K562 (cell line): ENCODE data around the gene METAP2. TPM values are rescaled to one million over a fixed set of nuclear protein-coding genes. Genes with fewer than 3 reads are reported as not detected.

Experiments used
- ATAC-seq: fragments of 200-7000 bp; cut with Tn5 transposase; 3 replicates; pipeline ENCODE4 v1.9.1; 2020; ENCODE audit warnings: moderate library complexity
- BruUV-seq: library from RNA; stranded (reverse); fragments of 400-500 nt; replicated peaks from 2 replicates; lab custom pipeline; 2021; lab: Mats Ljungman, UMichigan
- CTCF ChIA-PET: fragments of 300-600 bp; formaldehyde crosslinking; extraction: SDS; loops from one replicate; lab custom pipeline; 2021; ENCODE audit warnings: low intra/inter-chr PET ratio; lab: Yijun Ruan, JAX
- POLR2A ChIA-PET: fragments of 300-600, 350-650 bp; sonication (Branson Sonifier 250); formaldehyde crosslinking; extraction: SDS; loops from one replicate; lab custom pipeline; 2021; ENCODE audit warnings: antibody characterized with exemption, inconsistent platforms; lab: Yijun Ruan, JAX
- DNase-seq, 4 experiments: peaks; one replicate each; pipeline versions ENCODE4 v3.0.0 to v3.0.0-alpha.2; 2011 to 2018; ENCODE audit warnings: low spot score in 3 of 4, mixed read lengths in 3 of 4; ENCODE audit errors: extremely low read depth in 1 of 4
- FAIRE-seq: peaks from 2 replicates; lab custom pipeline; 2011; peaks lifted over from hg19 to GRCh38; lab: Jason Lieb, UNC
- H2AFZ ChIP-seq: 2 replicates; pipeline ENCODE4 v1.6.0; 2011; ENCODE audit warnings: low read depth, low read length, control low read depth, inconsistent platforms
- H3K27ac ChIP-seq: fragments of 200-600 bp; 3 replicates; pipeline ENCODE4 v1.8.0; 2011; ENCODE audit warnings: low read depth, mild to moderate bottlenecking, control low read depth, inconsistent platforms, low read length, moderate library complexity, mixed read lengths; ENCODE audit errors: extremely low read depth
- H3K27me3 ChIP-seq, 2 experiments: fragments of 300-600 bp in 1 of 2; 2 replicates in 1 of 2; 3 replicates in 1 of 2; pipeline versions ENCODE4 v1.6.0 to v1.8.0; 2011; ENCODE audit warnings: inconsistent platforms in 2 of 2, low read length in 2 of 2, mild to moderate bottlenecking in 1 of 2, mixed read lengths in 1 of 2, moderate library complexity in 1 of 2; ENCODE audit not compliant: control insufficient read depth in 2 of 2, insufficient read depth in 2 of 2
- H3K36me3 ChIP-seq: fragments of 300-600 bp; 3 replicates; pipeline ENCODE4 v1.8.0; 2011; ENCODE audit warnings: mild to moderate bottlenecking, low read length, inconsistent platforms; ENCODE audit not compliant: control insufficient read depth, insufficient read depth
- H3K4me1 ChIP-seq, 2 experiments: fragments of 200-600 bp in 1 of 2; replicated peaks in 1 of 2; 2 replicates in 1 of 2; 3 replicates in 1 of 2; pipeline versions ENCODE4 v1.5.1 to v1.8.0; 2011; ENCODE audit warnings: inconsistent platforms in 2 of 2, low read length in 2 of 2, mild to moderate bottlenecking in 1 of 2, mixed read lengths in 1 of 2, moderate library complexity in 1 of 2; ENCODE audit not compliant: control insufficient read depth in 2 of 2, insufficient read depth in 2 of 2
- H3K4me2 ChIP-seq: 2 replicates; pipeline ENCODE4 v1.6.1; 2011; ENCODE audit warnings: low read length, control low read depth, inconsistent platforms, mixed read lengths; ENCODE audit not compliant: insufficient read depth
- H3K4me3 ChIP-seq: fragments of 200-600 bp; sonication (generic), shearing (Covaris generic); 2 replicates; pipeline ENCODE4 v1.5.1; 2016; ENCODE audit warnings: control low read depth, inconsistent platforms
- H3K79me2 ChIP-seq: fragments of 200-600 bp; 3 replicates; pipeline ENCODE4 v1.8.0; 2011; ENCODE audit warnings: low read length, inconsistent platforms; ENCODE audit not compliant: control insufficient read depth, insufficient read depth
- H3K9ac ChIP-seq, 2 experiments: 2 replicates each; pipeline versions ENCODE4 v1.6.0 to v1.6.1; 2011; ENCODE audit warnings: low read depth in 2 of 2, low read length in 2 of 2, control low read depth in 1 of 2, inconsistent platforms in 1 of 2, mild to moderate bottlenecking in 1 of 2, mixed read lengths in 1 of 2; ENCODE audit not compliant: insufficient read depth in 1 of 2
- H3K9me1 ChIP-seq: one replicate; pipeline ENCODE4 v1.6.0; 2011; ENCODE audit warnings: inconsistent platforms, mild to moderate bottlenecking, low read length, moderate library complexity; ENCODE audit not compliant: control insufficient read depth, insufficient read depth
- H3K9me3 ChIP-seq: replicated peaks from 2 replicates; pipeline ENCODE4 v1.5.1; 2011; ENCODE audit warnings: low read depth, low read length, inconsistent platforms; ENCODE audit not compliant: control insufficient read depth, insufficient read depth
- H4K20me1 ChIP-seq: replicated peaks from 2 replicates; pipeline ENCODE4 v1.6.1; 2011; ENCODE audit warnings: low read length, inconsistent platforms, mixed read lengths; ENCODE audit not compliant: control insufficient read depth, insufficient read depth
- CCNT2 ChIP-seq: IDR thresholded peaks from 2 replicates; pipeline ENCODE4 v1.6.1; 2011; ENCODE audit warnings: borderline replicate concordance, low read depth, mild to moderate bottlenecking, moderate library complexity, mixed read lengths, low read length; ENCODE audit not compliant: insufficient read length; ENCODE audit errors: extremely low read depth
- E2F3 ChIP-seq: fragments of 250-450 bp; sonication (Bioruptor Pico); IDR thresholded peaks from 2 replicates; pipeline ENCODE4 v1.4.0; 2020; ENCODE audit warnings: mild to moderate bottlenecking
- ELK1 ChIP-seq: sonication (generic); formaldehyde crosslinking; IDR thresholded peaks from 2 replicates; pipeline ENCODE4 v1.8.1; 2022; ENCODE audit warnings: missing genetic modification reagents
- FOXK1 ChIP-seq: sonication (generic); formaldehyde crosslinking; IDR thresholded peaks from 2 replicates; pipeline ENCODE4 v1.8.0; 2022; ENCODE audit warnings: missing genetic modification reagents, mild to moderate bottlenecking, borderline replicate concordance
- HDAC2 ChIP-seq: fragments of 450-650 bp; IDR thresholded peaks from 2 replicates; pipeline ENCODE4 v1.6.1; 2016; ENCODE audit warnings: mild to moderate bottlenecking
- IRF9 ChIP-seq: fragments of 450-650 bp; IDR thresholded peaks from 2 replicates; pipeline ENCODE4 v1.6.1; 2016; ENCODE audit warnings: missing biosample characterization, missing genetic modification characterization
- MAFF ChIP-seq: IDR thresholded peaks from 2 replicates; pipeline ENCODE4 v1.6.1; 2012; ENCODE audit warnings: low read length, improper control_type of control experiment
- NFE2 ChIP-seq: IDR thresholded peaks from 2 replicates; pipeline ENCODE4 v1.6.1; 2014; ENCODE audit warnings: antibody characterized with exemption, low read depth
- POLR2B ChIP-seq: fragments of 450-650 bp; IDR thresholded peaks from 2 replicates; pipeline ENCODE4 v1.6.1; 2018; ENCODE audit warnings: low read depth; ENCODE audit not compliant: partially characterized antibody
- REST ChIP-seq, 2 experiments: fragments of 450-650 bp; formaldehyde crosslinking in 1 of 2; IDR thresholded peaks; 2 replicates each; pipeline versions ENCODE4 v1.4.0 to v1.6.1; 2014 to 2020; ENCODE audit warnings: mild to moderate bottlenecking in 2 of 2, borderline replicate concordance in 1 of 2, low read depth in 1 of 2
- SIN3A ChIP-seq, 2 experiments: fragments of 150-350 bp in 1 of 2; IDR thresholded peaks; 2 replicates each; pipeline ENCODE4 v1.6.1; 2011 to 2016; ENCODE audit warnings: borderline replicate concordance in 2 of 2, low read depth in 2 of 2, low read length in 2 of 2, mild to moderate bottlenecking in 2 of 2, moderate library complexity in 2 of 2; ENCODE audit not compliant: control insufficient read depth in 1 of 2
- STAT5A ChIP-seq: IDR thresholded peaks from 2 replicates; pipeline ENCODE4 v1.6.1; 2012; ENCODE audit warnings: low read length, inconsistent platforms, borderline replicate concordance
- ZNF384 ChIP-seq: IDR thresholded peaks from 2 replicates; pipeline ENCODE4 v1.6.1; 2012; ENCODE audit warnings: low read depth, low read length, improper control_type of control experiment
- WGBS: fragments of 100-300 bp; shearing (Covaris generic); methylation state at CpG from one replicate; pipeline ENCODE4 v1.1.6; 2016; ENCODE audit warnings: low coverage, mixed read lengths; ENCODE audit not compliant: insufficient coverage; ENCODE audit errors: missing lambda C conversion rate; 5-methylcytosine and 5-hydroxymethylcytosine counted together
- in situ Hi-C: fragments of 300-500 bp; cut with MboI; formaldehyde crosslinking; loops from 4 replicates; pipeline ENCODE4 v1.15.0; 2018; ENCODE audit warnings: inconsistent platforms, mixed read lengths
- intact Hi-C: fragments of 100-400 bp; cut with micrococcal nuclease; formaldehyde crosslinking; loops from 2 replicates; pipeline ENCODE4 v1.14.2; 2022
- polyA plus RNA-seq, 8 experiments: library from polyadenylated mRNA; depleted of rRNA in 4 of 8; stranded (reverse) in 5 of 8; unstranded in 3 of 8; fragments of >200 nt; fragmentation: Nextera tagmentation in 2 of 8; fragmentation: Illumina TruSeq in 1 of 8; extraction: Ambion mirVana in 2 of 8; extraction: Trizol in 1 of 8; gene quantifications; 2 replicates each; pipeline versions ENCODE4 v1.2.1 to v1.2.3, GENCODE V29; 2011 to 2014; ENCODE audit warnings: inconsistent platforms in 1 of 8, missing spikeins in 1 of 8
- total RNA-seq, 7 experiments: library from RNA; depleted of rRNA in 6 of 7; stranded (reverse); fragments of >200 nt in 6 of 7; fragmentation: Illumina TruSeq in 2 of 7; extraction: Trizol in 2 of 7; gene quantifications; 2 replicates each; pipeline versions ENCODE4 v1.2.1 to v1.2.3, GENCODE V29; 2011 to 2021; ENCODE audit warnings: low replicate concordance in 1 of 7

The METAP2 gene
- total and polyA plus RNA-seq, 9 of the 15 experiments (the other 6 are each of a cell fraction or from before 2014, with no cell fraction given) = 75.5 to 205 (median 164) TPM

GRCh38 chr12:95541436-95541835 is 67.5 kb downstream of the METAP2 start:
- Histone ChIP-seq H4K20me1 (no peaks in the 10 kb centered on the region), H2AFZ (no peak overlapping the region), H3K9me3 (no peaks in the 10 kb centered on the region), H3K27ac (no peak overlapping the region), H3K9ac (no peak overlapping the region), H3K4me3 (no peak overlapping the region), H3K4me1 (no peaks in the 10 kb centered on the region), H3K4me2 (no peak overlapping the region), H3K36me3 (no peaks in the 10 kb centered on the region), H3K27me3 (no peaks in the 10 kb centered on the region), H3K79me2 (no peaks in the 10 kb centered on the region; the same call in 2 of the 3 replicates), H3K9me1 (no peaks in the 10 kb centered on the region)
- ATAC-seq = no peak
- in situ Hi-C loops = no loop called here
- no TSS peak for BruUV-seq
- POLR2A ChIA-PET = interaction anchor here (0.6 to 1.2 kb wide), 2 partner anchors 9 to 319 kb away, joined by 3 to 6 read pairs; no protein-coding TSS in a partner anchor
- CTCF ChIA-PET = no interaction called here
- intact Hi-C loops = no loop called here
- WGBS = 27% methylated on average over 7 of the region's 7 CpGs
- no peak for DNase-seq
- no peak for FAIRE-seq
- TF ChIP-seq NFE2 (no peak), REST (IDR thresholded peaks at IDR 0.05; ENCODE audit: borderline replicate concordance) (no peak), REST (CRISPR knock-in tag; IDR thresholded peaks at IDR 0.05; ENCODE audit: low read depth) (no peak), FOXK1 (CRISPR knock-in tag) (no peak), POLR2B (no peak), CCNT2 (no peak), MAFF (peak; percentile 85), ZNF384 (no peak), IRF9 (no peak), STAT5A (no peak), ELK1 (CRISPR knock-in tag) (no peak), E2F3 (CRISPR knock-in tag) (no peak), HDAC2 (no peak), SIN3A (IDR thresholded peaks at IDR 0.05; ENCODE audit: borderline replicate concordance in 2 of 2, control insufficient read depth in 1 of 2, low read depth in 2 of 2, low read length in 2 of 2) (no peak)
